ENCODE measurements around the gene DNAJB2.

DNAJB2 gene

GRCh38 chr2:219297766-219298456, 18.7 kb downstream of the DNAJB2 start:
- Histone ChIP-seq H3K36me3 (peaks cover 16% of the 10 kb centered on the region), H3K4me3 (ENCODE audit: low read depth, low read length) (no peak overlapping the region), H3K27me3 (no peaks in the 10 kb centered on the region), H3K4me1 (no peaks in the 10 kb centered on the region), H3K9me3 (no peaks in the 10 kb centered on the region)
- no peak for DNase-seq
- TF ChIP-seq CTCF (IDR thresholded peaks at IDR 0.05; ENCODE audit: low read depth, low read length) = peak; percentile 25

- Histone ChIP-seq H3K36me3 (peaks cover 16% of the 10 kb centered on the region), H3K27me3 (no peaks in the 10 kb centered on the region), H3K4me1 (no peaks in the 10 kb centered on the region), H3K9me3 (no peaks in the 10 kb centered on the region), H3K4me3 (ENCODE audit: low read depth, low read length) (no peak overlapping the region)
- peak; percentile 96 for TF ChIP-seq CTCF (IDR thresholded peaks at IDR 0.05; ENCODE audit: low read depth, low read length)
- DNase-seq = peak; percentile 85
These were observed 19.7 kb downstream of the DNAJB2 start for GRCh38 chr2:219298759-219299371.

- DNase-seq = no peak
- H3K4me1 ChIP-seq = no peaks in the 10 kb centered on the region
- H3K9me3 ChIP-seq = no peaks in the 10 kb centered on the region
- no peak for TF ChIP-seq CTCF (IDR thresholded peaks at IDR 0.05; ENCODE audit: low read depth, low read length)
- H3K27me3 ChIP-seq = no peaks in the 10 kb centered on the region
- peaks cover 16% of the 10 kb centered on the region for H3K36me3 ChIP-seq
- H3K4me3 ChIP-seq (ENCODE audit: low read depth, low read length) = no peak overlapping the region
These were observed 20.2 kb downstream of the DNAJB2 start for GRCh38 chr2:219299372-219299760.

- H3K9me3 ChIP-seq = no peaks in the 10 kb centered on the region
- peaks cover 16% of the 10 kb centered on the region for H3K36me3 ChIP-seq
- TF ChIP-seq CTCF (IDR thresholded peaks at IDR 0.05; ENCODE audit: low read depth, low read length) = no peak
- H3K27me3 ChIP-seq = no peaks in the 10 kb centered on the region
- H3K4me1 ChIP-seq = no peaks in the 10 kb centered on the region
- no peak overlapping the region for H3K4me3 ChIP-seq (ENCODE audit: low read depth, low read length)
- DNase-seq = no peak
These were observed 20.9 kb downstream of the DNAJB2 start for GRCh38 chr2:219300022-219300421.

GRCh38 chr2:219302412-219302968, 23.3 kb downstream of the DNAJB2 start:
- H3K4me3 ChIP-seq (ENCODE audit: low read depth, low read length) = no peak overlapping the region
- H3K36me3 ChIP-seq = peaks cover 9% of the 10 kb centered on the region
- TF ChIP-seq CTCF (IDR thresholded peaks at IDR 0.05; ENCODE audit: low read depth, low read length) = no peak
- H3K4me1 ChIP-seq = no peaks in the 10 kb centered on the region; the same call in 1 of the 2 replicates
- no peaks in the 10 kb centered on the region for H3K9me3 ChIP-seq
- DNase-seq = no peak
- no peaks in the 10 kb centered on the region for H3K27me3 ChIP-seq

GRCh38 chr2:219304223-219304622, 25.1 kb downstream of the DNAJB2 start:
- no peaks in the 10 kb centered on the region for H3K27me3 ChIP-seq
- H3K36me3 ChIP-seq = peaks cover 9% of the 10 kb centered on the region
- no peaks in the 10 kb centered on the region for H3K9me3 ChIP-seq
- H3K4me1 ChIP-seq = no peaks in the 10 kb centered on the region; the same call in 1 of the 2 replicates
- TF ChIP-seq CTCF (IDR thresholded peaks at IDR 0.05; ENCODE audit: low read depth, low read length) = no peak
- no peak overlapping the region for H3K4me3 ChIP-seq (ENCODE audit: low read depth, low read length)
- DNase-seq = no peak
